HEK293T (cell line): ENCODE data around the gene RPAP3.

Experiments used
- ARNT ChIP-seq: fragments of 450-650 bp; IDR thresholded peaks from 2 replicates; pipeline ENCODE4 v1.6.1; 2017; ENCODE audit warnings: mild to moderate bottlenecking
- BHLHE40 ChIP-seq: fragments of 450-650 bp; IDR thresholded peaks from 2 replicates; pipeline ENCODE4 v1.6.1; 2016; ENCODE audit warnings: mild to moderate bottlenecking, moderate library complexity, borderline replicate concordance
- CTBP1 ChIP-seq: fragments of 450-650 bp; IDR thresholded peaks from 2 replicates; pipeline ENCODE4 v1.6.1; 2016; ENCODE audit warnings: borderline replicate concordance
- ELF4 ChIP-seq: fragments of 450-650 bp; IDR thresholded peaks from 2 replicates; pipeline ENCODE4 v1.6.1; 2017; ENCODE audit warnings: antibody characterized with exemption
- FOXA1 ChIP-seq: fragments of 450-650 bp; IDR thresholded peaks from 2 replicates; pipeline ENCODE4 v1.6.1; 2016; ENCODE audit warnings: mild to moderate bottlenecking
- FOXK2 ChIP-seq: fragments of 450-650 bp; IDR thresholded peaks from 2 replicates; pipeline ENCODE4 v1.6.1; 2016; ENCODE audit warnings: mild to moderate bottlenecking
- FOXM1 ChIP-seq: fragments of 450-650 bp; IDR thresholded peaks from 2 replicates; pipeline ENCODE4 v1.6.1; 2017; ENCODE audit warnings: mild to moderate bottlenecking, borderline replicate concordance
- HDGF ChIP-seq: fragments of 450-650 bp; IDR thresholded peaks from 2 replicates; pipeline ENCODE4 v1.6.1; 2017; ENCODE audit warnings: antibody characterized with exemption, borderline replicate concordance
- L3MBTL2 ChIP-seq: fragments of 450-650 bp; conservative IDR thresholded peaks from 2 replicates; pipeline ENCODE4 v1.6.1; 2016; ENCODE audit warnings: mild to moderate bottlenecking
- PKNOX1 ChIP-seq: fragments of 450-650 bp; IDR thresholded peaks from 2 replicates; pipeline ENCODE4 v1.6.1; 2016
- SP1 ChIP-seq: fragments of 450-650 bp; IDR thresholded peaks from 2 replicates; pipeline ENCODE4 v1.6.1; 2017
- SUZ12 ChIP-seq: fragments of 450-650 bp; IDR thresholded peaks from 2 replicates; pipeline ENCODE4 v1.6.1; 2016; ENCODE audit warnings: mild to moderate bottlenecking
- TARDBP ChIP-seq: fragments of 450-650 bp; IDR thresholded peaks from 2 replicates; pipeline ENCODE4 v1.6.1; 2016
- ZNF384 ChIP-seq: fragments of 450-650 bp; IDR thresholded peaks from 2 replicates; pipeline ENCODE4 v1.6.1; 2016

GRCh38 chr12:47744778-47745436 is 39.1 kb upstream of the RPAP3 start:
- TF ChIP-seq FOXM1: no peak
- no peak for TF ChIP-seq ELF4
- no peak for TF ChIP-seq BHLHE40
- TF ChIP-seq SP1: no peak
- no peak for TF ChIP-seq PKNOX1
- TF ChIP-seq ZNF384: no peak
- TF ChIP-seq SUZ12: no peak
- TF ChIP-seq FOXA1: no peak
- TF ChIP-seq L3MBTL2: no peak
- no peak for TF ChIP-seq TARDBP
- no peak for TF ChIP-seq HDGF
- TF ChIP-seq FOXK2: no peak
- TF ChIP-seq ARNT: no peak
- TF ChIP-seq CTBP1: no peak
